ENCODE results near the gene GPR155. TPM values are rescaled to one million over a fixed set of nuclear protein-coding genes. Genes with fewer than 3 reads are reported as not detected.
A peak's percentile ranks its signal among the peaks of the same experiment; 100 is the strongest.

The GPR155 gene
- total RNA-seq, 1 donor from 2014 or later, result 0.37 TPM

- H3K4me3 Mint-ChIP-seq, result no peak overlapping the region
- DNase-seq (ENCODE audit: low spot score), result peak; percentile 47
- peaks cover 2% of the 10 kb centered on the region for H3K4me1 Mint-ChIP-seq
These were observed 21.5 kb downstream of the GPR155 start for GRCh38 chr2:174465327-174465726.

GRCh38 chr2:174461221-174461620 is 25.6 kb downstream of the GPR155 start:
- Histone ChIP-seq H3K4me1 (no peaks in the 10 kb centered on the region), H2AFZ (replicated peaks) (no peak overlapping the region), H3K4me2 (no peak overlapping the region), H3K27me3 (no peaks in the 10 kb centered on the region), H3K36me3 (no peaks in the 10 kb centered on the region), H3K79me2 (ENCODE audit: low read depth) (no peaks in the 10 kb centered on the region), H4K20me1 (ENCODE audit: low read depth) (no peaks in the 10 kb centered on the region), H3F3A (ENCODE audit: low read depth) (no peaks in the 10 kb centered on the region), H3K27ac (no peak overlapping the region), H3K9me3 (ENCODE audit: low read depth) (no peaks in the 10 kb centered on the region), H3K9ac (no peak overlapping the region), H3K4me3 (no peak overlapping the region)
- no peak overlapping the region for H3K27ac Mint-ChIP-seq
- H3K9me3 Mint-ChIP-seq, result no peaks in the 10 kb centered on the region
- no peak for TF ChIP-seq EZH2 (IDR thresholded peaks at IDR 0.05)
- TF ChIP-seq, protein P1, sequence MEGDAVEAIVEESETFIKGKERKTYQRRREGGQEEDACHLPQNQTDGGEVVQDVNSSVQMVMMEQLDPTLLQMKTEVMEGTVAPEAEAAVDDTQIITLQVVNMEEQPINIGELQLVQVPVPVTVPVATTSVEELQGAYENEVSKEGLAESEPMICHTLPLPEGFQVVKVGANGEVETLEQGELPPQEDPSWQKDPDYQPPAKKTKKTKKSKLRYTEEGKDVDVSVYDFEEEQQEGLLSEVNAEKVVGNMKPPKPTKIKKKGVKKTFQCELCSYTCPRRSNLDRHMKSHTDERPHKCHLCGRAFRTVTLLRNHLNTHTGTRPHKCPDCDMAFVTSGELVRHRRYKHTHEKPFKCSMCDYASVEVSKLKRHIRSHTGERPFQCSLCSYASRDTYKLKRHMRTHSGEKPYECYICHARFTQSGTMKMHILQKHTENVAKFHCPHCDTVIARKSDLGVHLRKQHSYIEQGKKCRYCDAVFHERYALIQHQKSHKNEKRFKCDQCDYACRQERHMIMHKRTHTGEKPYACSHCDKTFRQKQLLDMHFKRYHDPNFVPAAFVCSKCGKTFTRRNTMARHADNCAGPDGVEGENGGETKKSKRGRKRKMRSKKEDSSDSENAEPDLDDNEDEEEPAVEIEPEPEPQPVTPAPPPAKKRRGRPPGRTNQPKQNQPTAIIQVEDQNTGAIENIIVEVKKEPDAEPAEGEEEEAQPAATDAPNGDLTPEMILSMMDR (IDR thresholded peaks at IDR 0.05), result no peak
- TF ChIP-seq EZH2phosphoT487 (IDR thresholded peaks at IDR 0.05), result no peak
- no peaks in the 10 kb centered on the region for H3K27me3 Mint-ChIP-seq (ENCODE audit: insufficient read depth, low read depth)
- H3K4me1 Mint-ChIP-seq, result peaks cover 2% of the 10 kb centered on the region
- DNase-seq (ENCODE audit: low spot score), result no peak
- no peak overlapping the region for H3K4me3 Mint-ChIP-seq
- no peaks in the 10 kb centered on the region for H3K36me3 Mint-ChIP-seq

More at GRCh38 chr2:174465327-174465726, 21.5 kb downstream of the GPR155 start:
- Mint-ChIP-seq H3K27ac (no peak overlapping the region), H3K27me3 (ENCODE audit: insufficient read depth, low read depth) (no peaks in the 10 kb centered on the region), H3K36me3 (no peaks in the 10 kb centered on the region), H3K9me3 (no peaks in the 10 kb centered on the region)
- Histone ChIP-seq H3K9me3 (ENCODE audit: low read depth) (no peaks in the 10 kb centered on the region), H3K27me3 (no peaks in the 10 kb centered on the region), H3K79me2 (ENCODE audit: low read depth) (no peaks in the 10 kb centered on the region), H3K4me1 (no peaks in the 10 kb centered on the region), H4K20me1 (ENCODE audit: low read depth) (no peaks in the 10 kb centered on the region), H3K27ac (no peak overlapping the region), H3K4me2 (no peak overlapping the region), H3F3A (ENCODE audit: low read depth) (no peaks in the 10 kb centered on the region), H2AFZ (replicated peaks) (no peak overlapping the region), H3K4me3 (no peak overlapping the region), H3K9ac (no peak overlapping the region), H3K36me3 (no peaks in the 10 kb centered on the region)
- TF ChIP-seq EZH2phosphoT487 (IDR thresholded peaks at IDR 0.05) (no peak), EZH2 (IDR thresholded peaks at IDR 0.05) (no peak)
- TF ChIP-seq, protein P1 (IDR thresholded peaks at IDR 0.05), result no peak

DNA sequence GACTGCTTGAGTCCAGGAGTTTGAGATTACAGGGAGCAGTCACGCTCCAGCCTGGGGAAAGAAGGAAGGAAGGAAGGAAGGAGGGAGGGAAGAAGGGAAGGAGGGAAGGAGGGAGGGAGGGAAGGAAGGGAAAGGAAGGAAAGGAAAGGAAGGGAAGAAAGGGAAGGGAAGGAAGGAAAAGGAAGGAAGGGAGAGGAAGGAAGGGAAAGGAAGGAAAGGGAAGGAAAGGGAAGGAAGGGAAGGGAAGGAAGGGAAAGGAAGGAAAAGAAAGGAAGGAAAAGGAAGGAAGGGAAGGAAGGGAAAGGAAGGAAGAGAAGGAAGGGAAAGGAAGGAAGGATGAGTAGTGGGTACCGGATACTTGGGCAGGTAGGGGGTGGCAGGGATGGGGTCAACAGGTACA is 32.3 kb downstream of the GPR155 start:
- H3K4me3 ChIP-seq, result no peak overlapping the region
- H3K36me3 Mint-ChIP-seq, result no peaks in the 10 kb centered on the region
- H3K9ac ChIP-seq, result no peak overlapping the region
- no peaks in the 10 kb centered on the region for H3K36me3 ChIP-seq
- H4K20me1 ChIP-seq (ENCODE audit: low read depth), result no peaks in the 10 kb centered on the region
- H3K27ac ChIP-seq, result no peak overlapping the region
- no peak for DNase-seq (ENCODE audit: low spot score)
- H3K27ac Mint-ChIP-seq, result no peak overlapping the region
- TF ChIP-seq, protein P1 (IDR thresholded peaks at IDR 0.05), result no peak
- TF ChIP-seq EZH2 (IDR thresholded peaks at IDR 0.05) (no peak), EZH2phosphoT487 (IDR thresholded peaks at IDR 0.05) (no peak)
- no peak overlapping the region for H3K4me2 ChIP-seq
- no peaks in the 10 kb centered on the region for H3K27me3 ChIP-seq
- H3K79me2 ChIP-seq (ENCODE audit: low read depth), result no peaks in the 10 kb centered on the region
- H2AFZ ChIP-seq (replicated peaks), result no peak overlapping the region
- no peaks in the 10 kb centered on the region for H3K9me3 ChIP-seq (ENCODE audit: low read depth)
- H3K9me3 Mint-ChIP-seq, result no peaks in the 10 kb centered on the region
- H3K4me1 Mint-ChIP-seq, result peaks cover 5% of the 10 kb centered on the region
- H3K4me3 Mint-ChIP-seq, result no peak overlapping the region
- no peaks in the 10 kb centered on the region for H3F3A ChIP-seq (ENCODE audit: low read depth)
- peaks cover 6% of the 10 kb centered on the region for H3K27me3 Mint-ChIP-seq (ENCODE audit: insufficient read depth, low read depth)
- no peaks in the 10 kb centered on the region for H3K4me1 ChIP-seq

Measured in neural progenitor cell (in vitro differentiated cells).